ENCODE results near the gene PPFIA4.

Gene PPFIA4

GRCh38 chr1:203090421-203091198 is 64.3 kb downstream of the PPFIA4 start:
- TF ChIP-seq CTCF (IDR thresholded peaks at IDR 0.05; ENCODE audit: insufficient read depth, low read depth, low read length, missing control alignments) = no peak
- no peak for DNase-seq (ENCODE audit: low read depth)
- no peak overlapping the region for H3K4me3 ChIP-seq (ENCODE audit: low read length)

GRCh38 chr1:203091199-203091477 is 64.8 kb downstream of the PPFIA4 start:
- no peak for DNase-seq (ENCODE audit: low read depth)
- TF ChIP-seq CTCF (IDR thresholded peaks at IDR 0.05; ENCODE audit: insufficient read depth, low read depth, low read length, missing control alignments) = no peak

GRCh38 chr1:203091761-203092330 is 65.6 kb downstream of the PPFIA4 start:
- DNase-seq (ENCODE audit: low read depth) = peak; percentile 24
- no peak for TF ChIP-seq CTCF (IDR thresholded peaks at IDR 0.05; ENCODE audit: insufficient read depth, low read depth, low read length, missing control alignments)
- no peak overlapping the region for H3K4me3 ChIP-seq (ENCODE audit: low read length)

More at GRCh38 chr1:203091199-203091477, 64.8 kb downstream of the PPFIA4 start:
- no peak overlapping the region for H3K4me3 ChIP-seq (ENCODE audit: low read length)

- DNase-seq (ENCODE audit: low read depth) = peak; percentile 69
- no peak overlapping the region for H3K4me3 ChIP-seq (ENCODE audit: low read length)
- no peak for TF ChIP-seq CTCF (IDR thresholded peaks at IDR 0.05; ENCODE audit: insufficient read depth, low read depth, low read length, missing control alignments)
Observed at GRCh38 chr1:203093754-203094410, 67.6 kb downstream of the PPFIA4 start.

GRCh38 chr1:203095061-203095690 is 68.9 kb downstream of the PPFIA4 start:
- TF ChIP-seq CTCF (IDR thresholded peaks at IDR 0.05; ENCODE audit: insufficient read depth, low read depth, low read length, missing control alignments) = no peak
- no peak overlapping the region for H3K4me3 ChIP-seq (ENCODE audit: low read length)
- no peak for DNase-seq (ENCODE audit: low read depth)

GRCh38 chr1:203096566-203096965 is 70.3 kb downstream of the PPFIA4 start:
- H3K4me3 ChIP-seq (ENCODE audit: low read length) = no peak overlapping the region
- TF ChIP-seq CTCF (IDR thresholded peaks at IDR 0.05; ENCODE audit: insufficient read depth, low read depth, low read length, missing control alignments) = no peak
- DNase-seq (ENCODE audit: low read depth) = no peak

Measured in epithelial cell of esophagus (primary cell).